PC-9 (cell line): Measurements from ENCODE around the gene SLC29A4.

Experiments
- CTCF ChIP-seq: fragments of 200-600 bp; sonication (generic); conservative IDR thresholded peaks from 2 replicates; pipeline ENCODE4 v1.6.1; 2017; ENCODE audit warnings: mixed run types, antibody characterized with exemption, mild to moderate bottlenecking, moderate library complexity
- EZH2 ChIP-seq: fragments of 200-600 bp; sonication (generic); IDR thresholded peaks from 2 replicates; pipeline ENCODE4 v1.8.0; 2017; ENCODE audit warnings: antibody characterized with exemption, low read depth

DNA sequence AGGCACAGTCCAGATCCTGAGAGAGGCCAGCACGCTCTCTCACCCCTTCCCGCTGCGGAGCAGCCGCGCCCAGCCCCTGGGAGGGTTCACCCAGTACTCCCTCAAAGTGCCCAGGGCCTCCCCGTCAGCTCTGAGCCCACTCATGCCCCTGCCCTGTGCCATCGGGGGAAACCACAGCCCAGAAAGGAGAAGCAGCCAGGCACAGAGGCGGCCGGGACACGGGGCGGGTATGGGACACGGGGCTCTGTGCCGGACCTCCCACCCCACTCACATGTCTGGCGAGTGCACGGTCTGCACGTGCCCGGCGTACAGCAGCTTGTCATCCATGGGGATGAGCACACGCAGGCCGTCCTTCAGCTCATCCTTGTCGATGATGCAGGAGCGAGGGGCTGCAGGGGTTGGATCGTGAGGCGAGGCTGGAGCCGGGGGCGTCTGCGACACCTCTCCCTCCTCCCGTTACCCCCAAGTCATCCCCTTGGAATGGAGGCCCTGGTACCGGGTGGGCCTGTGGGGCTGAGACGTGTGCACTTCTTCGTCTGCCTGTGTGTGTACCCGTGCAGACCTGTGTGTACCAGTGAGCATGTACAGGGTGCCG, 38.2 kb downstream of the SLC29A4 start:
- TF ChIP-seq CTCF (no peak), EZH2 (no peak)
